HCT116 (cell line): Measurements from ENCODE around the gene CMTM6. TPM values are rescaled to one million over a fixed set of nuclear protein-coding genes. Genes with fewer than 3 reads are reported as not detected.

Source experiments
- ATAC-seq: fragments of 200-7000 bp; cut with Tn5 transposase; 2 replicates; pipeline ENCODE4 v1.9.1; 2020; ENCODE audit warnings: mild to moderate bottlenecking, moderate library complexity
- BruUV-seq: library from RNA; stranded (reverse); fragments of 400-500 nt; replicated peaks from 2 replicates; lab custom pipeline; 2021; lab: Mats Ljungman, UMichigan
- CTCF ChIA-PET: fragments of 300-600 bp; sonication (Branson Sonifier 250); formaldehyde crosslinking; loops from one replicate; lab custom pipeline; 2021; ENCODE audit warnings: antibody characterized with exemption; lab: Charles Lee
- POLR2A ChIA-PET: fragments of 300-600, 350-600 bp; sonication (Branson Sonifier 250); formaldehyde crosslinking; loops from one replicate; lab custom pipeline; 2021; ENCODE audit warnings: antibody characterized with exemption; lab: Charles Lee
- RAD21 ChIA-PET, 2 experiments: fragments of 300-600 bp; sonication (Branson Sonifier 250); formaldehyde crosslinking; loops; one replicate each; lab custom pipeline; 2023; ENCODE audit warnings: low total read pairs in 2 of 2; ENCODE audit not compliant: uncharacterized antibody in 2 of 2, unreplicated experiment in 2 of 2, low non-redundant PET in 1 of 2; lab: Charles Lee
- DNase-seq: peaks from one replicate; pipeline ENCODE4 v3.0.0-alpha.2; 2010; ENCODE audit warnings: low read depth, low spot score
- H2AFZ ChIP-seq: fragments of 200-600 bp; shearing (Covaris generic), sonication (generic); 2 replicates; pipeline ENCODE4 v1.6.1; 2017; ENCODE audit warnings: low read depth, mixed run types, mixed read lengths, antibody characterized with exemption, low read length; ENCODE audit not compliant: poor library complexity, severe bottlenecking
- H3K27ac ChIP-seq: 2 replicates; pipeline ENCODE4 v1.5.1; 2012; ENCODE audit warnings: low read depth, low read length
- H3K27me3 ChIP-seq: fragments of 200-600 bp; sonication (generic); 2 replicates; pipeline ENCODE4 v1.6.1; 2016; ENCODE audit warnings: mixed run types, low read length, mixed read lengths; ENCODE audit not compliant: insufficient read depth
- H3K36me3 ChIP-seq, 2 experiments: fragments of 200-500 bp in 1 of 2; fragments of 200-600 bp in 1 of 2; sonication (Bioruptor generic) in 1 of 2; sonication (generic) in 1 of 2; 2 replicates each; pipeline versions ENCODE4 v1.5.1 to v1.6.1; 2014 to 2016; ENCODE audit warnings: low read length in 2 of 2, inconsistent platforms in 1 of 2, mixed read lengths in 1 of 2, mixed run types in 1 of 2; ENCODE audit not compliant: insufficient read depth in 2 of 2, control insufficient read depth in 1 of 2
- H3K4me1 ChIP-seq, 2 experiments: fragments of 200-600 bp in 1 of 2; sonication (generic) in 1 of 2; 2 replicates each; pipeline versions ENCODE4 v1.5.1 to v1.6.1; 2012 to 2017; ENCODE audit warnings: low read length in 2 of 2, inconsistent platforms in 1 of 2, mild to moderate bottlenecking in 1 of 2, mixed read lengths in 1 of 2, mixed run types in 1 of 2, moderate library complexity in 1 of 2; ENCODE audit not compliant: insufficient read depth in 2 of 2, control insufficient read depth in 1 of 2
- H3K4me2 ChIP-seq: fragments of 200-600 bp; sonication (generic); 2 replicates; pipeline ENCODE4 v1.6.1; 2017; ENCODE audit warnings: mixed run types, low read length, mixed read lengths
- H3K4me3 ChIP-seq, 2 experiments: fragments of 200-600 bp in 1 of 2; sonication (generic) in 1 of 2; replicated peaks in 1 of 2; 2 replicates each; pipeline ENCODE4 v1.5.1; 2011 to 2016; ENCODE audit warnings: low read length in 2 of 2, control low read depth in 1 of 2, low read depth in 1 of 2, mild to moderate bottlenecking in 1 of 2, mixed read lengths in 1 of 2, mixed run types in 1 of 2
- H3K79me2 ChIP-seq: fragments of 200-600 bp; sonication (generic); 2 replicates; pipeline ENCODE4 v1.6.1; 2017; ENCODE audit warnings: mild to moderate bottlenecking, mixed run types, low read length, moderate library complexity, mixed read lengths; ENCODE audit not compliant: insufficient read depth
- H3K9ac ChIP-seq: fragments of 200-600 bp; sonication (generic); 2 replicates; pipeline ENCODE4 v1.6.1; 2016; ENCODE audit warnings: low read length, mixed read lengths
- H3K9me2 ChIP-seq: fragments of 200-600 bp; sonication (generic), shearing (Covaris generic); 2 replicates; pipeline ENCODE4 v1.6.1; 2017; ENCODE audit warnings: mixed run types, mild to moderate bottlenecking, moderate library complexity; ENCODE audit not compliant: insufficient read depth
- H3K9me3 ChIP-seq, 2 experiments: fragments of 200-500 bp in 1 of 2; fragments of 200-600 bp in 1 of 2; sonication (Bioruptor generic) in 1 of 2; sonication (generic) in 1 of 2; 2 replicates each; pipeline ENCODE4 v1.6.1; 2014 to 2017; ENCODE audit warnings: low read length in 2 of 2, mixed read lengths in 2 of 2, inconsistent platforms in 1 of 2, low read depth in 1 of 2, mild to moderate bottlenecking in 1 of 2, mixed run types in 1 of 2, moderate library complexity in 1 of 2; ENCODE audit not compliant: control insufficient read depth in 1 of 2, insufficient read depth in 1 of 2
- H4K20me1 ChIP-seq: fragments of 200-600 bp; sonication (generic), shearing (Covaris generic); 2 replicates; pipeline ENCODE4 v1.6.1; 2017; ENCODE audit warnings: mixed run types, mild to moderate bottlenecking, moderate library complexity; ENCODE audit not compliant: insufficient read depth
- CBX3 ChIP-seq: IDR thresholded peaks from 2 replicates; pipeline ENCODE4 v1.6.1; 2012; ENCODE audit warnings: low read depth
- EGR1 ChIP-seq: IDR thresholded peaks from 2 replicates; pipeline ENCODE4 v1.6.1; 2012; ENCODE audit warnings: low read depth
- EZH2 ChIP-seq: fragments of 200-600 bp; sonication (generic); IDR thresholded peaks from 2 replicates; pipeline ENCODE4 v1.6.1; 2017; ENCODE audit warnings: antibody characterized with exemption, mixed run types
- JUND ChIP-seq: IDR thresholded peaks from 2 replicates; pipeline ENCODE4 v1.6.1; 2012
- RAD21 ChIP-seq: IDR thresholded peaks from 2 replicates; pipeline ENCODE4 v1.6.1; 2012; ENCODE audit warnings: low read depth, mild to moderate bottlenecking
- SIN3A ChIP-seq: IDR thresholded peaks from 2 replicates; pipeline ENCODE4 v1.6.1; 2012; ENCODE audit warnings: low read depth
- TCF7L2 ChIP-seq: IDR thresholded peaks from 2 replicates; pipeline ENCODE4 v1.7.0; 2011; ENCODE audit warnings: borderline replicate concordance, inconsistent platforms; ENCODE audit not compliant: insufficient read depth, insufficient read length; ENCODE audit errors: extremely low read depth
- ZBTB33 ChIP-seq: IDR thresholded peaks from 2 replicates; pipeline ENCODE4 v1.6.1; 2011; ENCODE audit warnings: mild to moderate bottlenecking, low read length, moderate library complexity; ENCODE audit not compliant: insufficient replicate concordance; ENCODE audit errors: extremely low read depth
- ZFX ChIP-seq: fragments of 450-650 bp; IDR thresholded peaks from 2 replicates; pipeline ENCODE4 v1.6.1; 2017
- intact Hi-C: fragments of 100-400 bp; cut with micrococcal nuclease; formaldehyde crosslinking; loops from 2 replicates; pipeline ENCODE4 v1.10.0; 2022
- total RNA-seq: library from RNA; stranded (reverse); gene quantifications from one replicate; pipeline ENCODE4 v1.2.1, GENCODE V29; 2021; ENCODE audit not compliant: unreplicated experiment
- TF ChIP-seq, protein P1 (sequence below), 3 experiments: fragments of 200-600 bp in 1 of 3; sonication (generic) in 1 of 3; IDR thresholded peaks in 2 of 3; conservative IDR thresholded peaks in 1 of 3; 2 replicates each; pipeline ENCODE4 v1.5.1; 2012 to 2017; ENCODE audit warnings: low read depth in 2 of 3, low read length in 2 of 3, antibody characterized with exemption in 1 of 3, borderline replicate concordance in 1 of 3, control low read depth in 1 of 3, mild to moderate bottlenecking in 1 of 3, mixed read lengths in 1 of 3, mixed run types in 1 of 3, moderate library complexity in 1 of 3; ENCODE audit not compliant: insufficient read depth in 1 of 3
- TF ChIP-seq, protein P2 (sequence below): IDR thresholded peaks from 2 replicates; pipeline ENCODE4 v1.6.1; 2012

CMTM6 gene
- total RNA-seq, 1 experiment from 2014 or later = 41.1 TPM

- TF ChIP-seq ZBTB33 (no peak), ZFX (no peak), EZH2 (no peak)
These were observed 69.7 kb downstream of the CMTM6 start (continued) for GRCh38 chr3:32432711-32433530.

DNA sequence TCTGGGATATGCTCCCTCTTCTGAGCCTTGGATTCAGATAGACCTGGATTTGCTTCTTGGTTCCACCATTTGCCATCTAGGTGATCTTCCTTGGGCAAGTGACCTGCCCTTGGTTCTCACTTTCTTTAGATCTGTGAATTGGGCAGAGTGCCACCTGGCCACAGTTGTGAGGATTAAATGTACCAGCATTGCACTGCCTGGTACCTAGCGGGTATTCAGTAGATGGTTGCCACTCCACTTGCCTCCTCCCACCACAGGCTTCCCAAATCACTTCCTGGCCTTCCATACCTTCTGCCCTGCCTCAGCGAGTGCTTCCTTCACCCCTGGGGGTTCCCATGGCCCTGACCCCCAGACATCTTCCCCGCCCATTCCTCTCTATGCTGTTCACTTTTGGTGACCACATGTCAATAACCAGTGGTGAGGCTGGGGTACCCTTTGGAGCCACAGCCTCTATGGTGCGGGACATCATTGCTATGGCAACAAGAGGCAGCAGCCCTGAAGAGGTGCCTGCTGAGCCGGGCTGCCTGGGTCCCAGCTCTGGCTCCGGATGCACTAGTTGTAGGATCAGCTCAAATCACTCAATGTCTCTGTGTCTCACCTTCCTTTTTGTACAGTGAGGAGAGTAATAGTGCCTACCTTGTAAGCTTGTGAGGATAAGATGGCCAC lies 70.5 kb downstream of the CMTM6 start:
- intact Hi-C loops = no loop called here
- Histone ChIP-seq H3K9ac (no peak overlapping the region), H3K9me2 (no peaks in the 10 kb centered on the region; the same call in 1 of the 2 replicates), H4K20me1 (no peaks in the 10 kb centered on the region), H3K4me3 (no peak overlapping the region), H3K4me1 (peaks cover 0 to 55% of the 10 kb centered on the region in 2 experiments; a peak in 2 of 4 replicates), H3K4me2 (no peak overlapping the region), H3K27me3 (no peaks in the 10 kb centered on the region), H2AFZ (no peak overlapping the region), H3K36me3 (no peaks in the 10 kb centered on the region; a peak in 1 of 4 replicates), H3K27ac (no peak overlapping the region), H3K79me2 (peaks cover 97% of the 10 kb centered on the region), H3K9me3 (no peaks in the 10 kb centered on the region)
- ChIA-PET RAD21 (no interaction called here), POLR2A (no interaction called here), CTCF (no interaction called here)
- no peak for ATAC-seq
- TF ChIP-seq SIN3A = no peak
- TF ChIP-seq JUND = no peak
- TF ChIP-seq TCF7L2 = no peak
- TF ChIP-seq CBX3 = no peak
- no peak for TF ChIP-seq EGR1
- TF ChIP-seq, protein P1, sequence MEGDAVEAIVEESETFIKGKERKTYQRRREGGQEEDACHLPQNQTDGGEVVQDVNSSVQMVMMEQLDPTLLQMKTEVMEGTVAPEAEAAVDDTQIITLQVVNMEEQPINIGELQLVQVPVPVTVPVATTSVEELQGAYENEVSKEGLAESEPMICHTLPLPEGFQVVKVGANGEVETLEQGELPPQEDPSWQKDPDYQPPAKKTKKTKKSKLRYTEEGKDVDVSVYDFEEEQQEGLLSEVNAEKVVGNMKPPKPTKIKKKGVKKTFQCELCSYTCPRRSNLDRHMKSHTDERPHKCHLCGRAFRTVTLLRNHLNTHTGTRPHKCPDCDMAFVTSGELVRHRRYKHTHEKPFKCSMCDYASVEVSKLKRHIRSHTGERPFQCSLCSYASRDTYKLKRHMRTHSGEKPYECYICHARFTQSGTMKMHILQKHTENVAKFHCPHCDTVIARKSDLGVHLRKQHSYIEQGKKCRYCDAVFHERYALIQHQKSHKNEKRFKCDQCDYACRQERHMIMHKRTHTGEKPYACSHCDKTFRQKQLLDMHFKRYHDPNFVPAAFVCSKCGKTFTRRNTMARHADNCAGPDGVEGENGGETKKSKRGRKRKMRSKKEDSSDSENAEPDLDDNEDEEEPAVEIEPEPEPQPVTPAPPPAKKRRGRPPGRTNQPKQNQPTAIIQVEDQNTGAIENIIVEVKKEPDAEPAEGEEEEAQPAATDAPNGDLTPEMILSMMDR (IDR thresholded peaks at IDR 0.05 in 2 of 3, conservative IDR thresholded peaks at IDR 0.05 in 1 of 3; ENCODE audit: borderline replicate concordance in 1 of 3, insufficient read depth in 1 of 3, low read depth in 2 of 3, low read length in 2 of 3) = no peak
- TF ChIP-seq, protein P2, sequence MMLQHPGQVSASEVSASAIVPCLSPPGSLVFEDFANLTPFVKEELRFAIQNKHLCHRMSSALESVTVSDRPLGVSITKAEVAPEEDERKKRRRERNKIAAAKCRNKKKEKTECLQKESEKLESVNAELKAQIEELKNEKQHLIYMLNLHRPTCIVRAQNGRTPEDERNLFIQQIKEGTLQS = no peak
- no peak for TF ChIP-seq RAD21
- DNase-seq = no peak
- BruUV-seq = no TSS peak
